Activated CD8-positive, alpha-beta memory T cell treated with anti-CD3 and anti-CD28 coated beads, Interleukin-2, amount 10 ng/mL, durations not matched to agents 7 days and 5 days (primary cell): ENCODE results near the gene CDH16. TPM values are rescaled to one million over a fixed set of nuclear protein-coding genes. Genes with fewer than 3 reads are reported as not detected.

ENCODE experiments used
- ATAC-seq: fragments of 150-1000 bp; cut with Tn5 transposase; one replicate; pipeline ENCODE4 v1.10.0; 2021; ENCODE audit warnings: moderate library complexity
- CTCF ChIA-PET: fragments of 350-600 bp; sonication (Branson Sonifier 250); formaldehyde crosslinking; loops from one replicate; lab custom pipeline; 2021; ENCODE audit warnings: antibody characterized with exemption; lab: Charles Lee
- DNase-seq: peaks from one replicate; pipeline ENCODE4 v3.0.0-alpha.2; 2020
- H3K27ac Mint-ChIP-seq: one replicate; pipeline ENCODE4 v1.8.0; 2021; ENCODE audit warnings: mild to moderate bottlenecking, mixed read lengths
- H3K27me3 Mint-ChIP-seq: one replicate; pipeline ENCODE4 v1.8.0; 2021; ENCODE audit warnings: mixed read lengths
- H3K36me3 Mint-ChIP-seq: one replicate; pipeline ENCODE4 v1.8.0; 2021; ENCODE audit warnings: mild to moderate bottlenecking, mixed read lengths
- H3K4me1 Mint-ChIP-seq: one replicate; pipeline ENCODE4 v1.8.0; 2021; ENCODE audit warnings: mixed read lengths
- H3K4me3 Mint-ChIP-seq: one replicate; pipeline ENCODE4 v1.8.0; 2021; ENCODE audit warnings: mild to moderate bottlenecking, moderate library complexity, mixed read lengths
- H3K9me3 Mint-ChIP-seq: one replicate; pipeline ENCODE4 v1.8.0; 2022; ENCODE audit warnings: low read depth, mixed read lengths
- total RNA-seq, 2 experiments: library from RNA; stranded (reverse); gene quantifications; one replicate each; pipeline ENCODE4 v1.2.3, GENCODE V29; 2021

CDH16 gene
- total RNA-seq, 2 experiments from 2014 or later = not detected

DNA sequence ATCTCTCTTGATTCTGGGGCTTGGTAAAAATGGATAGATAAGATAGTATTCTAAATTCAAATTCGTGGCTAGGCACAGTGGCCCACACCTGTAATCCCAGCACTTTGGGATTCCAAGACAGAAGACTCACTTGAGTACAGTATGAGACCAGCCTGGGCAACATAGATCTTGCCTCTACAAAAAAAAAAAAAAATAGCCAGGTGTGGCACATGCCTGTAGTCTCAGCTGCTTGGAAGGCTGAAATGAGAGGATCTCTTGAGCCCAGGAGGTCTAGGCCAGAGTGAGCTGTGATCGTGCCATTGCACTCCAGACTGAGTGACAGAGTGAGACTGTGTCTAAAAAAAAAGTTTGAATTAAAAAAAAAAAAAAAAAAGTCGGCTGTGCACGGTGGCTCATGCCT, 29.1 kb downstream of the CDH16 start:
- H3K27me3 Mint-ChIP-seq = no peaks in the 10 kb centered on the region
- CTCF ChIA-PET = interaction anchor here (2.0 to 7.3 kb wide), 2 partner anchors 8 to 34 kb away, joined by 16 to 140 read pairs; partner anchors contain the start of genes CDH16, PDP2 and RRAD
- H3K4me3 Mint-ChIP-seq = no peak overlapping the region
- no peak for DNase-seq
- no peaks in the 10 kb centered on the region for H3K9me3 Mint-ChIP-seq
- peaks cover 44% of the 10 kb centered on the region for H3K4me1 Mint-ChIP-seq
- ATAC-seq = no peak
- peaks cover 20% of the 10 kb centered on the region for H3K36me3 Mint-ChIP-seq
- no peak overlapping the region for H3K27ac Mint-ChIP-seq

DNA sequence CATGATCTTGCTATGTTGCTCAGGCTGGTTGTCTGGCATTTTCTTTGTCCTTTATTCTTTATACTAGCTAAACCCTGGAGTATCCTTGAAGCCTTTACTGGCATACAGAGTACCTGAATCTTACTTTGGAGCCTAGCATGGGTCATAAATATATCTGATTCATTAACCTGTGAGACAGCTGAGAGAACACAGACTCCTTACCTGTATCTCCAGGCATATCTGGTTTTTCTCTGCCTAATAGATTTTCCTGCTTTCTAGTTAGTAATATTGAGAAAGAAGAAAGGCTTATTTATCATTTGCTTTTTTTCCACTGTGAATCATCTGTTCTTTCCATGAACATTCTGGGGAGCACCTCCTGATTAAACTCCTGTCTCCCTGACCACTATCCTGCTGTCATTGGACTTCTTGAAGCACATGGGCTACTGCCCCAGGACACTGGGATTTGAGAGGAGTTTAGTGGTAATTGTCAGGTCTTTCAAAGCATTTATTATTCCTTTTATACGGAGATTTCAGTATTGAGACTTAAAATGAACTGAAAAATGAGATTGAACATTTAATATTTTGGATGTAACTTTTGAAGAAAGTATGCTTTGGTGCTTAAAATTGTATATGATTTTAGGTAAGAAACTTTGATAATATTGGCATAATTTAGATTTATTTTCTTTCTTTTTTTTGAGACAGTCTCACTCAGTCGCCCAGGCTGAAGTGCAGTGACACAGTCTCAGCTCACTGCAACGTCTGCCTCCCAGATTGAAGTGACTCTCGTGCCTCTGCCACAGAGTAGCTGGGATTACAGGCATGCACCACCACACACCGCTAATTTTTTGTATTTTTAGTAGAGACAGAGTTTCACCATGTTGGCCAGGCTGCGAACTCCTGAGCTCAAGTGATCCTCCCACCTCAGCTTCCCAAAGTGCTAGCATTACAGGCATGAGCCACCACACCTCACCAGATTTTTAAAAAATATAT, 29.8 kb downstream of the CDH16 start:
- Mint-ChIP-seq H3K4me3 (no peak overlapping the region), H3K27ac (no peak overlapping the region)

DNA sequence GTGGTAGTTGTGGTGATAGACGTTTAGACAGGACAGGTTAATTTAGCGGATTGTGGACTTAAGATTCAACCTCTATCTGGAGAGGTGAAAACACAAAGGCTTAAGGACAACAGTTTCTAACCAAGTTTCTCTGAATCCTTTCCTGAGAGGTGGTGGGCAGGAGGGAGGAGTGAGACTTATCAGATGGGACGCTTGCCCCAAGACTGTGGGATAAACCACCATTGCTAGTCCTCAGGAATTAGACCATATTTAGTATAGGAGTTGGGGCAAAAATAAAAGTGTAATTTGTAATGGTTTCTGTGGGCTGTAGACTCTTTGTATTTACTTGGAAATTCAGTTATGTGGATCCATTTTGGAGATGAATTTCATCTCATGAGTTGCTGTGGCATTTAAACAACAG, 31.8 kb downstream of the CDH16 start:
- no peak overlapping the region for H3K4me3 Mint-ChIP-seq
- H3K4me1 Mint-ChIP-seq = peaks cover 42% of the 10 kb centered on the region
- peaks cover 27% of the 10 kb centered on the region for H3K36me3 Mint-ChIP-seq
- CTCF ChIA-PET = interaction anchor here (1.3 to 1.7 kb wide), 3 partner anchors 13 to 23 kb away, joined by 3 to 7 read pairs (median 6); no protein-coding TSS in a partner anchor
- ATAC-seq (no peak), DNase-seq (no peak)
- H3K27me3 Mint-ChIP-seq = no peaks in the 10 kb centered on the region
- no peak overlapping the region for H3K27ac Mint-ChIP-seq
- no peaks in the 10 kb centered on the region for H3K9me3 Mint-ChIP-seq

More for the DNA sequence above, 29.8 kb downstream of the CDH16 start:
- Mint-ChIP-seq H3K36me3 (peaks cover 25% of the 10 kb centered on the region), H3K4me1 (peaks cover 45% of the 10 kb centered on the region), H3K9me3 (no peaks in the 10 kb centered on the region), H3K27me3 (no peaks in the 10 kb centered on the region)
- no peak for ATAC-seq
- no peak for DNase-seq
- CTCF ChIA-PET = interaction anchor here (0.6 to 2.0 kb wide), 4 partner anchors 7 to 66 kb away, joined by 4 to 16 read pairs (median 4); partner anchors contain the start of gene PDP2

DNA sequence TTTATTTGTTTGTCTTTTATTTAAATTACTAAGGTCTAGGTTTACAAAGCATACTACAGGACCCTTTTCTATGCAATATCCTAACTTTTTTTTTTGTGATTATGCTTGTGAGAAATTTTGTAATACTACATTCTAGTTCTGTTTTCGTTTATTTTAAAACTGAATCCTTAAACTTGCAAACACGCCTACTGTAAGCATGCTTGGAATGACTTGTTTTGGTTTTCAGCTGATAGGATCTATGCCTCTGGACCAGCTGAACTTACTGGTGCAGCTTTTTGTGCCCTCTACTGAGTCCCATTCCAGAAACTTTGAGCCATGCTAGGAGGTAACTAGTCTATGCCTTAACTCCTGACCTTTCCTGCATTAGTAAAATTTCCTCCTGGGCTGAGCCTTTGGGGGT, 32.4 kb downstream of the CDH16 start:
- Mint-ChIP-seq H3K4me3 (no peak overlapping the region), H3K27me3 (no peaks in the 10 kb centered on the region), H3K4me1 (peaks cover 48% of the 10 kb centered on the region), H3K36me3 (peaks cover 25% of the 10 kb centered on the region), H3K27ac (no peak overlapping the region), H3K9me3 (no peaks in the 10 kb centered on the region)
- CTCF ChIA-PET = interaction anchor here (1.3 to 1.7 kb wide), 3 partner anchors 13 to 23 kb away, joined by 3 to 7 read pairs (median 6); no protein-coding TSS in a partner anchor
- DNase-seq (no peak), ATAC-seq (no peak)

DNA sequence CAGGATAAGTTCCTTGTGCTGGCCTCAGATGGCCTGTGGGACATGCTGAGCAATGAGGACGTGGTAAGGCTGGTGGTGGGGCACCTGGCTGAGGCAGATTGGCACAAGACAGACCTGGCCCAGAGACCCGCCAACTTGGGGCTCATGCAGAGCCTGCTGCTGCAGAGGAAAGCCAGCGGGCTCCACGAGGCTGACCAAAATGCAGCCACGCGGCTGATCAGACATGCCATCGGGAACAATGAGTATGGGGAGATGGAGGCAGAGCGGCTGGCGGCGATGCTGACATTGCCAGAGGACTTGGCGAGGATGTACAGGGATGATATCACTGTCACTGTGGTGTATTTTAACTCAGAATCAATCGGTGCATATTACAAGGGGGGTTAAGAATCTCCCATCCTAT, 33.2 kb downstream of the CDH16 start:
- Mint-ChIP-seq H3K4me1 (peaks cover 48% of the 10 kb centered on the region), H3K27me3 (no peaks in the 10 kb centered on the region), H3K27ac (no peak overlapping the region), H3K9me3 (no peaks in the 10 kb centered on the region), H3K36me3 (peaks cover 25% of the 10 kb centered on the region), H3K4me3 (no peak overlapping the region)
- CTCF ChIA-PET = interaction anchor here (1.3 to 1.7 kb wide), 3 partner anchors 12 to 24 kb away, joined by 3 to 7 read pairs (median 6); no protein-coding TSS in a partner anchor
- DNase-seq = no peak
- ATAC-seq = no peak

DNA sequence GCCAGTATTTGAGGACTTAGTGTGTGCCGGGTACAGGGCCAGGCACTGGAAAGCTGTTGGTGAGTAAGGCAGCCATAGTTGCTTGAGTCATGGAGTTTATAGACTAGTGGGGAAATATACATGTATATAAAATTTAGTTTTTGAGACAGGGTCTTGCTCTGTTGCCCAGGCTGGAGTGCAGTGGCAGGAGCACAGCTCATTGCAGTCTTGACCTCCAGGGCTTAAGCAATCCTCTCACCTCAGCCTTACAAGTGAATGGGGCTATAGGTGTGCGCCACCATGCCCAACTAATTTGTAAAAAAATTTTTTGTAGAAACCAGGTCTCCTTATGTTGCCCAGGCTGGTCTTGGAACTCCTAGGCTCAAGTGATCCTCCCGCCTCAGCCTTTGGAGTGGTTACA, 36.0 kb downstream of the CDH16 start:
- H3K36me3 Mint-ChIP-seq = peaks cover 24% of the 10 kb centered on the region
- ATAC-seq (no peak), DNase-seq (no peak)
- peaks cover 67% of the 10 kb centered on the region for H3K4me1 Mint-ChIP-seq
- no peak overlapping the region for H3K27ac Mint-ChIP-seq
- CTCF ChIA-PET = interaction anchor here (1.8 to 3.8 kb wide), 6 partner anchors 8 to 46 kb away, joined by 6 to 28 read pairs (median 16); no protein-coding TSS in a partner anchor
- H3K9me3 Mint-ChIP-seq = no peaks in the 10 kb centered on the region
- no peaks in the 10 kb centered on the region for H3K27me3 Mint-ChIP-seq
- peak overlapping the region; percentile 99 for H3K4me3 Mint-ChIP-seq

DNA sequence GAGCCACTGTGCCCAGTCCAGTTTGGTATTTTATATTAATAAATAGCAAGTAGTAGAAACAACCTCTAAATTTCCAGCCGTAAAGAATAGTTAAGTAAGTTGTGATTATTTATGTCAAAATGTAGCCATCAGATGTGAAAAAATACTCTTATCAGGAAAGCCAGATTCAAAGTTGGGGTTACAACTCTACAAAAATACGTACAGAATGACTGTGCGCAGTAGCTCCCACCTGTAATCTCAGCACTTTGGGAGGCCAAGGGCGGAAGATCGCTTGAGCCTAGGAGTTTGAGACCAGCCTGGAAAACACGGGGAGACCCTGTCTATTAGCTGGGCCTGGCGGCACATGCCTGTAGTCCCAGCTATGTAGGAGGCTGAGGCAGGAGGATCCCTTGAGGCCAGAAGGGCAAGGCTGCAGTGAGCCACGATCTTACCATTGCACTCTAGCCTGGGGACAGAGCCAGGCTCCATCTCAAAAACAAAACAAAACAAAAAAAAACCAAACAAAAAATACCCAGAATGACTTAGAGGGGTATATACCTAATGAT, 36.6 kb downstream of the CDH16 start:
- Mint-ChIP-seq H3K27me3 (no peaks in the 10 kb centered on the region), H3K4me3 (peak overlapping the region; percentile 99), H3K9me3 (no peaks in the 10 kb centered on the region), H3K4me1 (peaks cover 65% of the 10 kb centered on the region), H3K27ac (no peak overlapping the region), H3K36me3 (peaks cover 18% of the 10 kb centered on the region)
- CTCF ChIA-PET = interaction anchor here (1.8 to 3.8 kb wide), 8 partner anchors 8 to 52 kb away, joined by 6 to 28 read pairs (median 16); partner anchors contain the start of genes CIAO2B and NAE1
- ATAC-seq = no peak
- DNase-seq = no peak

DNA sequence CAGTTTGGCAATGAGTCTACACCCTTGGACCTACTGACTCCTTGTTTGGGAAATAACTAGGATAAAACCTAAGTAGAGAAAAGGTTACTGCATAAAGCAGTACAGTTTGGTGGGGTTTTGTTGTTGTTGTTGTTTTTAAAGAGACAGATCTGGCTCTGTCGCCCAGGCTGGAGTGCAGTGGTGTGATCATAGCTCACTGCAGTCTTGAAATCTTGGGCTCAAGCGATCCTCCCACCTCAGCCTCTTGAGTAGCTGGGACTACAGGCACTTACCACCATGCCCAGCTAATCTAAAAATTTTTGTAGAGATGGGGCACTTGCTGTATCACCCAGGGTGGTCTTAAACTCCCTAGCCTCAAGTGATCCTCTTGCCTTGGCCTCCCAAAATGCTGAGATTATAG, 37.1 kb downstream of the CDH16 start:
- Mint-ChIP-seq H3K4me3 (peak overlapping the region; percentile 99), H3K27ac (peak overlapping the region; percentile 25), H3K36me3 (peaks cover 18% of the 10 kb centered on the region), H3K4me1 (peaks cover 64% of the 10 kb centered on the region), H3K9me3 (no peaks in the 10 kb centered on the region), H3K27me3 (no peaks in the 10 kb centered on the region)
- CTCF ChIA-PET = interaction anchor here (0.6 to 3.8 kb wide), 12 partner anchors 9 to 273 kb away, joined by 3 to 28 read pairs (median 10); partner anchors contain the start of genes CIAO2B and NAE1
- ATAC-seq (no peak), DNase-seq (no peak)

DNA sequence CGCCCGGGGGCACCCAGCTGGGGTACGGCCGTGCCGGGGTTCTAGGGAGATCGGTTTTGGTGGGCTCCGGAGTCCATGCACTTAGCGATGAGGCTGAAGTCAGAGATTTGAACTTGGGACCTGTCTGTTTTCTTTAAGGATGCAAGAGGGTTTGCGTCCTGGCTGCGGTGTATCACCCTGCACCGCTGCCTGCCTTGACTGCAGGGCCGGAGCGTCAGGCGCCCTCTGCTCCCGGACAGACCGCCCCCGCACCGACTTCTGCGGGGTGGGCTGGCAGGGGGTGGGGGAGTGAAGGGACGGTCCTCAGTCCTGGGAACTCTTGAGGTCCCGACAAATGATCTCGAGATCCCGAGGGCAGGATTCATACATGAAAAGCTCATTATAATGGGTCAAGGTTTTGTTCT, 37.7 kb downstream of the CDH16 start:
- no peaks in the 10 kb centered on the region for H3K9me3 Mint-ChIP-seq
- DNase-seq (peak; percentile 59), ATAC-seq (peak; percentile 5)
- peak overlapping the region; percentile 99 for H3K4me3 Mint-ChIP-seq
- no peaks in the 10 kb centered on the region for H3K27me3 Mint-ChIP-seq
- CTCF ChIA-PET = interaction anchor here (0.6 to 3.8 kb wide), 20 partner anchors 8 to 640 kb away, joined by 3 to 28 read pairs (median 6); partner anchors contain the start of genes CES3, CIAO2B, DYNC1LI2 and FBXL8
- peak overlapping the region; percentile 62 for H3K27ac Mint-ChIP-seq
- peaks cover 66% of the 10 kb centered on the region for H3K4me1 Mint-ChIP-seq
- peaks cover 19% of the 10 kb centered on the region for H3K36me3 Mint-ChIP-seq

DNA sequence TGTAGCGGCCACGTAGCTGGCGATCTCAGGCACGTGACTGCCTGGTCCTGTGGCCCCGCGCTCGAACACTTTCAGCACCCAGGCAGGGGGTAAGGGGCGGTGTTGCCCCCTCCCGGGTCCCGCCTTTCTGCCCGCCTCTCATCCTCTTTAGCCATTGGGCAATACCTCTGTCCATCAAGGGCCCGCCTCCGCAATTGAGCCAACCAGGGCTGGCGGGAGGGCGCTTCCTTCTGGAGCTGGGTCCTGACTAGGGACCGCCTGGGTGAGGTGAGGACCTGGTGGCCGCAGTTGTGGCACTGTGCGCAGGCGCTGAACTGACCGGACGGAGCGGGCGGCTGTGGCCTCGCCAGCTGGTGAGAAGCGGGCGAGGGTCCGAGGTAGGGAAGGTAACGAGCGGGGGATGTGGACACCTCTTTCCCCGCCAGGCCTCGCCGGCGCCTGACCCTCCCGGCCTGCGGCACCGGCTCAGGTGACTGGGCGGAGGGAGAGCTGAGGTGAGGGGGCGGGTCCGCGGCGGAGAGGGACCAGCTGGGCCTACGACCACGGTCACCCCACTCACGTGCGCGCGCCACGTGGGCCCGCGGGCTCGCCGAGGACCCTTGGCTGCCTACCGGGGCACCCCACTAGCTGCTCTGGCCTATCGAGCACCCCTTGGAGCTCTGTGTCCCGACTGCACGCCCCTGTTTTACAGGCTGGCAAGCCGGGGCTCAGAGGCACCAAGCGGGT, 38.2 kb downstream of the CDH16 start, which contains the start of gene PDP2:
PDP2 (plus strand) TSS at position 228 of the 726 bp plus-strand sequence. CDS start 3,770 bp downstream, outside the sequence.
- H3K36me3 Mint-ChIP-seq = peaks cover 15% of the 10 kb centered on the region
- peak; percentile 98 for ATAC-seq
- peak; percentile 97 for DNase-seq
- CTCF ChIA-PET = interaction anchor here (0.6 to 3.8 kb wide), 21 partner anchors 8 to 641 kb away, joined by 3 to 28 read pairs (median 5); partner anchors contain the start of genes CES3, CIAO2B, DYNC1LI2 and FBXL8
- peaks cover 65% of the 10 kb centered on the region for H3K4me1 Mint-ChIP-seq
- no peaks in the 10 kb centered on the region for H3K9me3 Mint-ChIP-seq
- peak within 1 kb of the TSS; percentile 97 for H3K27ac Mint-ChIP-seq
- H3K27me3 Mint-ChIP-seq = no peaks in the 10 kb centered on the region
- H3K4me3 Mint-ChIP-seq = peak within 1 kb of the TSS; percentile 99

DNA sequence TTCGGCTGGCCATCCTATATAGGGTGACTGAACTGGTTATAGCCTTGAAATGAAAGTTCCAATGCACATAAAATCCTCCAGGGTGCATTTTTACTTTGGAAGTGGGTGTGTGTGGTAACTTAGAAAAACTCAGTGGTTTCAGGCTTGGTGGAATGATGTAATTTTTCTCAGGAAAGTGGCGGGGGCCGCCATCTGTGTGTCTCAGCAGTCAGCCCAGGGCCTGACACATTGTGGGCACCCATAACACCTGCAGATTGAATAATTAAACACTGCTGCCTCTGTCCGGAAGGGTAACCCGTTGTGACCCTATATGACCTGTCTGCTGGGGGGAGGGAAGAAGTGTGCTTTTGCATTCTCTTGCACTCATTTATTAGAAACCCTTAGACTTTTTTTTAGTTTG, 40.6 kb downstream of the CDH16 start:
- Mint-ChIP-seq H3K4me3 (no peak overlapping the region), H3K27me3 (no peaks in the 10 kb centered on the region), H3K36me3 (peaks cover 5% of the 10 kb centered on the region), H3K4me1 (peaks cover 74% of the 10 kb centered on the region), H3K27ac (peak overlapping the region; percentile 67), H3K9me3 (no peaks in the 10 kb centered on the region)
- CTCF ChIA-PET = interaction anchor here (1.4 to 1.6 kb wide), 2 partner anchors 10 to 47 kb away, joined by 7 to 8 read pairs; partner anchors contain the start of gene NAE1
- no peak for ATAC-seq
- peak; percentile 71 for DNase-seq

DNA sequence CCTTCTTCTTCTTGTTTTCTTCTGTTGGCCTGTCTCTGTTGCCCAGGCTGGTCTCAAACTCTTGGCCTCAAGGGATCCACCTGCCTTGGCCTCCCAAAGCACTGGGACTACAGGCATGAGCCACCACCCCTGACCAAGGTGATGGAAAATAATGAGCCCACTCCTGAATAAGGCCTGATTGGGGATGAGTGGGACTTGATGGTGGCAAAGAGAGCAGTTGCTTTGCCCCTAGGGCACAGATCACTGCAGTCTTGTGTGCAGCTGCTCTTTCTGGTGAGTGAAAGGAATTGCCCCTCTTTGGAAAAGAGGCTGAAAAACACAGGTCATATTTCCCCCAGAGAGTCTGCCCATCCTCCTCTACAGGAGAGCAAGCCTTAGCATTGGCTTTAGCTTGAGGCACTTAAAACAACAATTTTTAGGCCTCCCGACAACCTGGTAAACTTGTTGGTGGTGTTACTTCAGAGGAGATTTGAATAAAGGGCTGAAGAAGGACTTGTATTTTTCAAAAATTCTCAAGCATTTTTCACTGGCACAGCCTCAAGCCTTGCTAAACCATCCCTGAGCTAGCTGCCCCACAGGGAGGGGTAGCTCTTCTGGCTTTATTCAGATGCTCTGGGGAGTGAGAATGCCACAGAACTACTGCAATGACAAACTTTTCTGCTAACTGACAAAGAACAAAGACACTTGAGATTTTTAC, 44.5 kb downstream of the CDH16 start:
- H3K27me3 Mint-ChIP-seq = no peaks in the 10 kb centered on the region
- DNase-seq (peak; percentile 66), ATAC-seq (peak; percentile 18)

More for the DNA sequence above, 44.5 kb downstream of the CDH16 start:
- Mint-ChIP-seq H3K4me1 (peaks cover 63% of the 10 kb centered on the region), H3K9me3 (no peaks in the 10 kb centered on the region), H3K4me3 (peak overlapping the region; percentile 43), H3K27ac (peak overlapping the region; percentile 95), H3K36me3 (peaks cover 1% of the 10 kb centered on the region)
- CTCF ChIA-PET = interaction anchor here (0.7 to 4.1 kb wide), 8 partner anchors 12 to 281 kb away, joined by 3 to 63 read pairs (median 4); partner anchors contain the start of gene NAE1
